ENCODE data around the gene CDH9. TPM values are rescaled to one million over a fixed set of nuclear protein-coding genes. Genes with fewer than 3 reads are reported as not detected.

Gene CDH9, protein sequence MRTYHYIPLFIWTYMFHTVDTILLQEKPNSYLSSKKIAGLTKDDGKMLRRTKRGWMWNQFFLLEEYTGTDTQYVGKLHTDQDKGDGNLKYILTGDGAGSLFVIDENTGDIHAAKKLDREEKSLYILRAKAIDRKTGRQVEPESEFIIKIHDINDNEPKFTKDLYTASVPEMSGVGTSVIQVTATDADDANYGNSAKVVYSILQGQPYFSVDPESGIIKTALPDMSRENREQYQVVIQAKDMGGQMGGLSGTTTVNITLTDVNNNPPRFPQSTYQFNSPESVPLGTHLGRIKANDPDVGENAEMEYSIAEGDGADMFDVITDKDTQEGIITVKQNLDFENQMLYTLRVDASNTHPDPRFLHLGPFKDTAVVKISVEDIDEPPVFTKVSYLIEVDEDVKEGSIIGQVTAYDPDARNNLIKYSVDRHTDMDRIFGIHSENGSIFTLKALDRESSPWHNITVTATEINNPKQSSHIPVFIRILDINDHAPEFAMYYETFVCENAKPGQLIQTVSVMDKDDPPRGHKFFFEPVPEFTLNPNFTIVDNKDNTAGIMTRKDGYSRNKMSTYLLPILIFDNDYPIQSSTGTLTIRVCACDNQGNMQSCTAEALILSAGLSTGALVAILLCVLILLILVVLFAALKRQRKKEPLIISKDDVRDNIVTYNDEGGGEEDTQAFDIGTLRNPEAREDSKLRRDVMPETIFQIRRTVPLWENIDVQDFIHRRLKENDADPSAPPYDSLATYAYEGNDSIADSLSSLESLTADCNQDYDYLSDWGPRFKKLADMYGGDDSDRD
- not detected for total RNA-seq

- no peaks in the 10 kb centered on the region for H3K27me3 Mint-ChIP-seq
- no peak within 1 kb of the TSS for H3K4me3 Mint-ChIP-seq
- H3K4me1 Mint-ChIP-seq, result no peaks in the 10 kb centered on the region
- peaks cover 11% of the 10 kb centered on the region for H3K9me3 Mint-ChIP-seq
- no peak for ATAC-seq (replicated peaks)
- no peak within 1 kb of the TSS for H3K27ac Mint-ChIP-seq
- H3K36me3 Mint-ChIP-seq (ENCODE audit: low read depth), result no peaks in the 10 kb centered on the region
Observed at GRCh38 chr5:27038476-27038875, at the start of gene CDH9. CDH9 (minus strand) TSS chr5:27038586; CDS start chr5:26988333, 50,253 bp downstream.

DNA sequence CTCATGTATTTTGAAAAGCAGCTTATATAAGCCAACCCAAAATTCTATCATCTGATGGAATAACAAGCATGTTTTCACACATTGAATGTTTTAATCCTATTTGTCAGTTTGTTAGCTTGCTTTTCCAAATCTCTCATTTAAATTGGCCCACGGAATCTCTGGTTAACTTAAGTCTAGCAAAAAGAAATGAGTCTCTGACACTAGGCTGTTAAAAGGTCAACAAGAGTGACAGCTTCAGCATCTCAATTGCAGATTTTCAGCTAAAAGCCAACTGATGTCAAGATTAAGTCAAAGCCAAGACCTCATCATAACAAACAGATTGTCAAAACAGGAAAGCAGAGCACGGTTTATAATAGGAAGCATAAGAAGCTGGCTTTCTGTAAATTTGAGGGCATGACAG, 49.4 kb upstream of the CDH9 start:
- no peak overlapping the region for H3K4me3 Mint-ChIP-seq
- H3K27ac Mint-ChIP-seq, result no peak overlapping the region
- no peaks in the 10 kb centered on the region for H3K9me3 Mint-ChIP-seq
- no peaks in the 10 kb centered on the region for H3K27me3 Mint-ChIP-seq
- no peaks in the 10 kb centered on the region for H3K36me3 Mint-ChIP-seq (ENCODE audit: low read depth)
- ATAC-seq (replicated peaks), result no peak
- no peaks in the 10 kb centered on the region for H3K4me1 Mint-ChIP-seq

DNA sequence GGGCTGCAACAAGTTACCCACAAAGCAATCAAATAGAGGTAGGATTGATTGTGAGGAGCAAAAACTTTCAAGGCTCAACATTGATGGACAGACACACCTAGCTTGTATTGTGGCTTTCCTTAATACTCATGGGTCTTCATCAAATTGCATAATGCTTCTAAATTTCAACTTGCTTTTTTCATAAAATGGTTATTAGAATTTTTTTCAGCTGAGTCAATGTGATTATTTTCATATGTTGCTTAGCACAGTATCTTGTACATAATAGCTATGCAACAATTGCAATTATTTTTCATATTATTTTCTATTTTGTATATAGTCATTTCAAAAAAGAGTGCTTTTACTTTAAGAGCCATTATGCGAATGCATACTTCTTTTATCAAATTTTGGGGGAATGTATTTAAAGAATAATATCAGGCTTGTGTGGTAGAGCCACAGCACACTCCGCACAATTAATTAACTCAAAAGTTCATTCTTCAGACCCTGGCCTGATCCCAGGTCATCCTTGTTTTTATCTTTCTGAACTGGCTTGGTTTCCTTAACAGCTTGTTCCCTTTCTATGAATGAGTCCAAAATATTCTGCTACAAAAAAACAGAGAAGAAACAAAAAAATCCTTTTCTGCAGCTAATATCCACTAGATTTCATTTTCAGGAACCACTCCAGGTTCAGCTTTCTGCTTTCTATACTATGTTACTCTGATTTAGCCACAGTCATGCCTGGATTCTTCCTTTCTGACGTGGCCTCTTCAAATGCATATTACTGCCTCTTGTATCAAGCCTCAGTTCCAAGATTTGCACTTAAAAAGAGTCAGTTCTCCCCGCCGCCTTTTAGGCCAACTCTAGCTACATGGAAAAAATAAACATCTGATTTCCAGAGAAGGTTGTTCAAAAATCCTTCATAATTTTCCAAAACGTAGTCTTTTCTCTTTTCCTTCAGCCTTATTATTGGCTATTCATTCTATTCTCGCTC, 45.3 kb upstream of the CDH9 start:
- Mint-ChIP-seq H3K4me1 (no peaks in the 10 kb centered on the region), H3K36me3 (ENCODE audit: low read depth) (no peaks in the 10 kb centered on the region), H3K9me3 (no peaks in the 10 kb centered on the region), H3K27me3 (no peaks in the 10 kb centered on the region), H3K27ac (no peak overlapping the region), H3K4me3 (no peak overlapping the region)
- no peak for ATAC-seq (replicated peaks)

- Mint-ChIP-seq H3K4me3 (no peak overlapping the region), H3K27ac (no peak overlapping the region), H3K36me3 (ENCODE audit: low read depth) (no peaks in the 10 kb centered on the region), H3K9me3 (peaks cover 5% of the 10 kb centered on the region), H3K4me1 (no peaks in the 10 kb centered on the region), H3K27me3 (no peaks in the 10 kb centered on the region)
- no peak for ATAC-seq (replicated peaks)
Observed at GRCh38 chr5:27080147-27080546, 41.8 kb upstream of the CDH9 start.

GRCh38 chr5:27062451-27062850, 24.1 kb upstream of the CDH9 start:
- no peak overlapping the region for H3K4me3 Mint-ChIP-seq
- no peak for ATAC-seq (replicated peaks)

DNA sequence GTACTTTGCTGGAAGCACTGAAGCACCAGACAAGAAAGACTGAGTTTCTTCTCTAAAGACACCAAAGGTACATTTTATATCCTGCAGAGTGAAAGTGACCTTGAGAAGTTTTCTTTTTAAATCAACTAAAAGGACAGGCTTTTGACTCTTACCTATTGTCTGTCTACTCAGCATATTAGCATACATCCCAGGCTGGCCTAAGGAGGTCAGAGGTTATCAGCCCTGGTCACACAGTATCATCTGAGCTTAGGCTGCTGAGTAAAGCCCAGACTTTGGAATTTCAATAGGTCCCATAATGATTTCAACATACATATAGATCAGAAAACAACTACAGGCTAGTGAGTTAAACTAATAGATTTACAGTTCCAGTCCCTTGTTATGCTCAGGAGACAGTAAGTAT, 10.1 kb upstream of the CDH9 start:
- no peak for ATAC-seq (replicated peaks)
- no peak overlapping the region for H3K27ac Mint-ChIP-seq
- H3K4me3 Mint-ChIP-seq, result no peak overlapping the region
- no peaks in the 10 kb centered on the region for H3K27me3 Mint-ChIP-seq
- H3K36me3 Mint-ChIP-seq (ENCODE audit: low read depth), result no peaks in the 10 kb centered on the region
- peaks cover 6% of the 10 kb centered on the region for H3K9me3 Mint-ChIP-seq
- no peaks in the 10 kb centered on the region for H3K4me1 Mint-ChIP-seq

More at GRCh38 chr5:27062451-27062850, 24.1 kb upstream of the CDH9 start:
- Mint-ChIP-seq H3K27ac (no peak overlapping the region), H3K27me3 (no peaks in the 10 kb centered on the region), H3K36me3 (ENCODE audit: low read depth) (no peaks in the 10 kb centered on the region), H3K9me3 (peaks cover 26% of the 10 kb centered on the region), H3K4me1 (no peaks in the 10 kb centered on the region)

DNA sequence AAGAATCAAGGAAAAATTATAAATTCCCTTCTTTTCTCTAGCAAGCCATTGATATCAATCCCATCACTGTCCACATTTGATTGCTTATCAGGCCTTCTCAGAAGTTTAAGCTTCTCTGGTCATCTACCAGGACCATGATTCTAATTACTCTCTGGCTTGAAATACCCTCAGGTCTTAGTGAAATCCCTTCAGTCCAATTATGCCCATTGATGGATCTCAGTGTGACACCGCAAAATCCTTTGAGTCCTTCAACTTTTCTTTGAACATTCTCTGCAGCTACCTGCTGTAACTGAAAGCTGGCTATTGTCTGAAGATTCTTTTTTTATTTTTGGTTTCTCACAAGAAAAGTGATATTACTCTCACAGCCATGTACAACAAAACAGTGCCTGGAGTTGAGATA, 3.0 kb upstream of the CDH9 start:
- Mint-ChIP-seq H3K36me3 (ENCODE audit: low read depth) (no peaks in the 10 kb centered on the region), H3K9me3 (peaks cover 11% of the 10 kb centered on the region), H3K27ac (no peak overlapping the region), H3K4me1 (no peaks in the 10 kb centered on the region), H3K4me3 (no peak overlapping the region), H3K27me3 (no peaks in the 10 kb centered on the region)
- ATAC-seq (replicated peaks), result no peak

DNA sequence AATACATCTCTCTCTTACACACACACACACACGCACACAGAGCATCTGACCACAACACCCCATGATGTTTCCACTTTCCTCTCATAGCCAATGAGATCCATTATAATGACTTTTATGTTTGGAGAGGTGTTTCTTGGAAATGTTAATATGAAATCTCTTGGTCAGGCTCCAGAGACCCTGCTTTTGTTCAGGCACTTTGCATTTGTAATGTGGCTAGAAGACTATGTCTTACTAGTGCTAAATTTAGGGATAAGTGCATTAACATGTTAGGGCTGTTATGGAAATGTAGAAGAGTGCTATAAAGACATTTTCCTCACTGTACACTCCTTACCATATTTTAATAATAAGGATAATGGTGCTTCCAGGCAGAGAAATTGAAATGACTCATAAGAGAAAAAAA, 3.8 kb downstream of the CDH9 start:
- Mint-ChIP-seq H3K36me3 (ENCODE audit: low read depth) (no peaks in the 10 kb centered on the region), H3K9me3 (peaks cover 4% of the 10 kb centered on the region), H3K4me1 (no peaks in the 10 kb centered on the region), H3K4me3 (no peak overlapping the region), H3K27me3 (no peaks in the 10 kb centered on the region), H3K27ac (no peak overlapping the region)
- ATAC-seq (replicated peaks), result no peak

DNA sequence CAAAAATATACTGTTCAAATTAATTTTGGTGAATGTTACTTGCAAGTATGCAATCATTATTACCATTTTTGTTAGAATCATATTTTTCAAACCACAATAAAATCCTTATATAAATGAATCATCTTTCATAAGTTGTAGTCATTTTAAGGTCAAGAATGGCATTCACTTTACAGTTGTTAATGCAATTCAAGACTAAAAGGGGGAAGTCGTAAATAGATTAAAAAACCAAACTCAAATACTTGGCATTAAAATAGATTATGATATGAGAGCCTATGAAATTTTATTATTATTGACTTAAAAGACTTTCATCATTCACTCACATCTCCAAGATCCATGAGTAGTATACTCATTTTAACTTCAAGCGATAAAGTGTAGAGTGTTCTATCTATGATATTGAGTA, 11.6 kb downstream of the CDH9 start:
- no peak for ATAC-seq (replicated peaks)
- Mint-ChIP-seq H3K27ac (no peak overlapping the region), H3K4me1 (no peaks in the 10 kb centered on the region), H3K27me3 (no peaks in the 10 kb centered on the region), H3K4me3 (no peak overlapping the region), H3K9me3 (peaks cover 5% of the 10 kb centered on the region), H3K36me3 (ENCODE audit: low read depth) (no peaks in the 10 kb centered on the region)

DNA sequence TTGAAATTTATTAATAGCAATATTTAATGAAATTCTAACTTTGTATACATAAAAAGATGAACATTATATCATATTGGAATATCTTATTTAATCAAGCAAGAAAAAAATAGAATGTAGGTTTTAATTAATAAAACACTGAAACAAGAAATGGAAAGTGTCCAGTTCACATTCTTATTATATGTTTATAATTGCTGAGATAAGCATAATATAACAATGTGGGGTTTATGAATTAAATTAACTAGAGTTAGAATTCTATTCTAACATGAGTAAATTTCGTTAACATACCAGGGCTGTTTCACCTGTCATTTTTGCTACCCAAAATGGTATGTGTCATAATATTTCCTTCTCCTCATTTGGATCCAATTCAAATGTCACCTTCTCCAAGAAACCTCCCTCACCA, 12.3 kb downstream of the CDH9 start:
- Mint-ChIP-seq H3K4me3 (no peak overlapping the region), H3K9me3 (peaks cover 5% of the 10 kb centered on the region), H3K36me3 (ENCODE audit: low read depth) (no peaks in the 10 kb centered on the region), H3K27me3 (no peaks in the 10 kb centered on the region), H3K4me1 (no peaks in the 10 kb centered on the region), H3K27ac (no peak overlapping the region)
- ATAC-seq (replicated peaks), result no peak

- no peak overlapping the region for H3K4me3 Mint-ChIP-seq
- H3K4me1 Mint-ChIP-seq, result no peaks in the 10 kb centered on the region
- no peak for ATAC-seq (replicated peaks)
- H3K9me3 Mint-ChIP-seq, result peaks cover 5% of the 10 kb centered on the region
- H3K36me3 Mint-ChIP-seq (ENCODE audit: low read depth), result no peaks in the 10 kb centered on the region
- H3K27me3 Mint-ChIP-seq, result no peaks in the 10 kb centered on the region
- no peak overlapping the region for H3K27ac Mint-ChIP-seq
Observed at GRCh38 chr5:27021471-27021870, 16.9 kb downstream of the CDH9 start.

DNA sequence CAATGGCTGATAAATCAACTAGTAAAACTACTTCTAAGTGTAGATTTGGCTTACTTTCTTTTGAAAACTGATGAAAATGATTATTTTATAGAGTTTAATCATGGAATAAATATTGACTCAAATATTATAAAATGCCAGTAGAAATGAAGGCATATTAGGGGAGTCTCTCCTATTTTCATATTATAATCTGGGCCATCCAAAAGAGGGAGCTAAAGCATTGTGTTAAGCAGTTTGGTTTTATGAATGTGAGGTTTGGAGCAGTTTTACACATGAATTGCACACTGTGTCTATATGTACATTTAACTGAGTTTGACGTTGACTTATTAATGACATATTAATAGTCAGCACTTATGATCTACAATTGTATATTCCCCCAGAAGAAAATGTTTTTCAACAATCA, 17.4 kb downstream of the CDH9 start:
- Mint-ChIP-seq H3K9me3 (peaks cover 5% of the 10 kb centered on the region), H3K4me1 (no peaks in the 10 kb centered on the region), H3K27ac (no peak overlapping the region), H3K36me3 (ENCODE audit: low read depth) (no peaks in the 10 kb centered on the region), H3K4me3 (no peak overlapping the region), H3K27me3 (no peaks in the 10 kb centered on the region)
- no peak for ATAC-seq (replicated peaks)

DNA sequence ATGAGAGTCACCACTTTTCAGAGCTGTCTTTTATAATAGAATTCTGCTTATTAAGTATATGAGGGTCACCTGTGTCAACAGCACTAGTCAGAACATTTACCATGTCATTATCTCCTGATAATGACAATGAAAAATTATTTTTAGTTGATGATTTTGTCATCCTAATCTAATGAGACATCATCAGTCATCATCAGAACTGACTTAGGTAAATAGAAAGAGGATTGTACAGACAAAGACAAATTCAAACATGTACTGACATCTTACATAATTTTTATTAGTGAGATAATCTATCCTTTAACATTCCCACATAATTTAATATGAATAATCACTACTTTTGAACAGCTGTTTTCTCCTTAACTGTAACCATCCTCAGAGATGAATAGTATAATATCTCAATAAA, 22.6 kb downstream of the CDH9 start:
- peaks cover 4% of the 10 kb centered on the region for H3K9me3 Mint-ChIP-seq
- no peak overlapping the region for H3K4me3 Mint-ChIP-seq
- no peak overlapping the region for H3K27ac Mint-ChIP-seq
- H3K36me3 Mint-ChIP-seq (ENCODE audit: low read depth), result no peaks in the 10 kb centered on the region
- H3K4me1 Mint-ChIP-seq, result no peaks in the 10 kb centered on the region
- no peak for ATAC-seq (replicated peaks)
- no peaks in the 10 kb centered on the region for H3K27me3 Mint-ChIP-seq

GRCh38 chr5:27011274-27011673, 27.1 kb downstream of the CDH9 start:
- H3K27ac Mint-ChIP-seq, result no peak overlapping the region
- H3K36me3 Mint-ChIP-seq (ENCODE audit: low read depth), result no peaks in the 10 kb centered on the region
- no peak overlapping the region for H3K4me3 Mint-ChIP-seq
- H3K4me1 Mint-ChIP-seq, result no peaks in the 10 kb centered on the region
- no peak for ATAC-seq (replicated peaks)
- H3K9me3 Mint-ChIP-seq, result peaks cover 11% of the 10 kb centered on the region
- no peaks in the 10 kb centered on the region for H3K27me3 Mint-ChIP-seq
